HG02973 (cell line): ENCODE data around the gene TCF7L1.

Experiments
- ATAC-seq: cut with Tn5 transposase; IDR thresholded peaks from one replicate; pipeline ENCODE4 v1.9.1; 2021; ENCODE audit warnings: moderate library complexity; ENCODE audit not compliant: unreplicated experiment

The TCF7L1 gene

GRCh38 chr2:85273738-85274731, 140.8 kb downstream of the TCF7L1 start:
- ATAC-seq = no peak

- ATAC-seq = no peak
Observed at GRCh38 chr2:85275984-85276540, 142.9 kb downstream of the TCF7L1 start.

- no peak for ATAC-seq
Observed at GRCh38 chr2:85276571-85277118, 143.5 kb downstream of the TCF7L1 start.

- ATAC-seq = no peak
Observed at GRCh38 chr2:85277416-85278158, 144.4 kb downstream of the TCF7L1 start.

GRCh38 chr2:85278361-85278760, 145.2 kb downstream of the TCF7L1 start:
- no peak for ATAC-seq

GRCh38 chr2:85281553-85281952, 148.4 kb downstream of the TCF7L1 start:
- ATAC-seq = no peak

GRCh38 chr2:85282914-85283313, 149.7 kb downstream of the TCF7L1 start:
- ATAC-seq = no peak

- no peak for ATAC-seq
Observed at GRCh38 chr2:85283641-85284040, 150.4 kb downstream of the TCF7L1 start.

GRCh38 chr2:85286918-85287317, 153.7 kb downstream of the TCF7L1 start:
- no peak for ATAC-seq

GRCh38 chr2:85287721-85288120, 154.5 kb downstream of the TCF7L1 start:
- ATAC-seq = no peak

GRCh38 chr2:85288244-85288725, 155.1 kb downstream of the TCF7L1 start:
- no peak for ATAC-seq

GRCh38 chr2:85291425-85292023, 158.3 kb downstream of the TCF7L1 start:
- ATAC-seq = no peak

GRCh38 chr2:85302121-85302520, 168.9 kb downstream of the TCF7L1 start:
- ATAC-seq = no peak

GRCh38 chr2:85303780-85304531, 170.8 kb downstream of the TCF7L1 start:
- ATAC-seq = no peak

- ATAC-seq = no peak
Observed at GRCh38 chr2:85307527-85307897, 174.3 kb downstream of the TCF7L1 start.

GRCh38 chr2:85308201-85308600, 175.0 kb downstream of the TCF7L1 start:
- no peak for ATAC-seq

- no peak for ATAC-seq
Observed at GRCh38 chr2:85308896-85309555, 175.8 kb downstream of the TCF7L1 start.

- no peak for ATAC-seq
Observed at GRCh38 chr2:85309699-85310321, 176.6 kb downstream of the TCF7L1 start.

GRCh38 chr2:85310330-85310729, 177.1 kb downstream of the TCF7L1 start:
- ATAC-seq = no peak
